Activated T-cell treated with anti-CD3 and anti-CD28 coated beads for 1 hour (primary cell): ENCODE measurements around the gene RNF214.
"Not testable (repeated sequence)": the region's sequence is repeated elsewhere in the genome, so short reads cannot be mapped to it uniquely, and the experiment has no call there.

Source experiments
- DNase-seq: peaks from one replicate; pipeline ENCODE4 v3.0.0-alpha.2; 2020; ENCODE audit warnings: low read depth

Gene RNF214

DNA sequence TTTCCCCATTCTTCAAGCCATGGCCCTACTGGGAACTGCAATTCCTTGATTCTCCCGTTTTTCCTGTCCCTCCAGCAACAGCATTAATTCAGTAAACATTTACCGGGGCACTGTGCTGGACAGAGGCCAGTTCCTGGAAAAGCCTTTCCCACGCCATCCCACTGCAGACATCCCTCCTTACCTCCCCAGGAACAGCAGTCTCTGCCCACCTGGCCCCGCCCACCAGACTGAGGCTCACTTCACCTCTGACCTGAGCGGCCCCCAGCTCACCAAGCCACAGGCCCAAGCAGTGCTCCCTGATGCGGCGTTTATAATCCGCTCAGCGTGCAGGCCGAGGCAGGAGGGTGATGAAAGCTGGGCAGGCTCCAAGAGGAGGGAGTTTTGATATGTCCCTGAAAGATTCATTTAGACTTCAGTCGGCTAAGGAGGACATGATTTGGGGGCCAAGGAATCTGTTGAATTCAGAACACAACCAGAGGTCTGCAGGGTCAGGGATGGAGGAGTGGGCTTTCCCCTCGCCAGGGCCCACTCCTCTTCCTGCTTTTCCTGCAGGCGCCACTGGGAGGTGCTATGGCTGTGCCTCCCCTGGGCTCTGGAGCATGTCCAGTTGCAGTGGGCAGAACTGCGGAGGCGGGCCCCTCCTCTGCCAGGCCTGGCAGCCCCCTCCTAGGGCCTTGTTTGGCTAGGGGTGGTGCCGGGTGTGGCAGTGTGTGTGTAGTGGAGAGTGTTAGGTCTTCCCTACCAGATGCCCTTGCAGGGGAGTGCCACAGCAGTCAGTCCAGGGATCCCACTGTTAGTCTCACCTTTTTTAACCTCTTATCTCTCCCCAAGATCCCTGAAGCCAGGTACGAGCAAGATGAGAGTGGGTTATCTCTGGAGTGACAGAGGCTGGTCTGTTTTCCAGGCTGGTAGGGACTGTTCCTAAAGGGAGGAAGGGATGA lies 34.7 kb upstream of the RNF214 start:
- DNase-seq, result no peak

- DNase-seq, result no peak
Measured at GRCh38 chr11:117198613-117199012, 33.9 kb upstream of the RNF214 start.

DNA sequence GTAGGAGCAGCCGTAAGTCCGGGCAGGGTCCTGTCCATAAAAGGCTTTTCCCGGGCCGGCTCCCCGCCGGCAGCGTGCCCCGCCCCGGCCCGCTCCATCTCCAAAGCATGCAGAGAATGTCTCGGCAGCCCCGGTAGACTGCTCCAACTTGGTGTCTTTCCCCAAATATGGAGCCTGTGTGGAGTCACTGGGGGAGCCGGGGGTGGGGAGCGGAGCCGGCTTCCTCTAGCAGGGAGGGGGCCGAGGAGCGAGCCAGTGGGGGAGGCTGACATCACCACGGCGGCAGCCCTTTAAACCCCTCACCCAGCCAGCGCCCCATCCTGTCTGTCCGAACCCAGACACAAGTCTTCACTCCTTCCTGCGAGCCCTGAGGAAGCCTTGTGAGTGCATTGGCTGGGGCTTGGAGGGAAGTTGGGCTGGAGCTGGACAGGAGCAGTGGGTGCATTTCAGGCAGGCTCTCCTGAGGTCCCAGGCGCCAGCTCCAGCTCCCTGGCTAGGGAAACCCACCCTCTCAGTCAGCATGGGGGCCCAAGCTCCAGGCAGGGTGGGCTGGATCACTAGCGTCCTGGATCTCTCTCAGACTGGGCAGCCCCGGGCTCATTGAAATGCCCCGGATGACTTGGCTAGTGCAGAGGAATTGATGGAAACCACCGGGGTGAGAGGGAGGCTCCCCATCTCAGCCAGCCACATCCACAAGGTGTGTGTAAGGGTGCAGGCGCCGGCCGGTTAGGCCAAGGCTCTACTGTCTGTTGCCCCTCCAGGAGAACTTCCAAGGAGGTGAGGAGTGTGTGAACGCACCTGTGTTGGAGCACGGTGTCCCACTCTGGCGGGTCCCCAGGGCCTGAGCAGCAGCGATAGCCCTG lies 33.2 kb upstream of the RNF214 start, which contains the start of gene TAGLN:
Gene TAGLN (plus strand): TSS at position 318 of the 863 bp plus-strand sequence. CDS start 3,644 bp downstream, outside the sequence.
- no peak for DNase-seq

DNA sequence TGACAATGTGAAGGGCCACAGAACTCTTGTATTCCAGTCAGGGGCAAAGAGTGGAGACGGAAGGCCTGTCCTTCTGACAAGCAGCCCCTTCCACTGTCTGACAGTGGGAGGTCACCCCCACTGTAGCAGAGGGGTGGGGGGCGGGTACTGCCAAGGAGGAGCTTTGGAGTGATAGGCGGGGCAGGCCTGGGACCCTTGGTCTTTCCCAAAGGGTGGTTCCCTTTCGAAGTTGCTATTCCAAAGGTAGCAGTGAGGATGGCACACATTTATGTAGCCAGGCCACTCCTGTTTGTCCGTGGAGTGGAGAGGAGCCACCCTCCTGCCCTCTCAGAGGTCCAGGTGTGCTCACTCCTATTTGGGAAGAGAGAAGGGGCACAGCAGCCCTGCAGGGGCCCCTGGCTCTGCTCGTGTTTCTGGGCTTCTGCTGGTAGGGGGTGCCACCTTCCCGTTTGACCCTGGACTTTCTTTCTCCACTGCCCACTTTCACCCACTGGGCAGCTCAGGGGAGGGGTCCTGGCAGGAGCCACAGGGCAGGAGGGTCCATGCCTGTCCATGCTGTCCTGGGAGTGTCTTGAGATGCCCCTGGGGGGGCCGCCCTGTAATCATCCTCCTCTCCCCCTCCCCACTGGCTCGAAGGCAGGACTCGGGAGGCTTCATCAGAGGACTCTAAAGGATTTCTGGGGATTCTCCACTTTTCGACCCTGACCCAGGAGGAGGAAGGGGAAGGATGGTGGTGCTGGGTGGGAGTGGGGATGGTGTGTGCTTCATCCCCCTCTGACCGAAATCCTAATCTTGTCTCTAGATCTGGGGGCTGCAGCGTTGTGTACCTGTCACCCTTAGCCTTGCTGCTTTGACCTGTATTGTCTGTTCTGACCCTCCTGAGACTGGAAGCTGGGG lies 32.3 kb upstream of the RNF214 start:
- no peak for DNase-seq

DNA sequence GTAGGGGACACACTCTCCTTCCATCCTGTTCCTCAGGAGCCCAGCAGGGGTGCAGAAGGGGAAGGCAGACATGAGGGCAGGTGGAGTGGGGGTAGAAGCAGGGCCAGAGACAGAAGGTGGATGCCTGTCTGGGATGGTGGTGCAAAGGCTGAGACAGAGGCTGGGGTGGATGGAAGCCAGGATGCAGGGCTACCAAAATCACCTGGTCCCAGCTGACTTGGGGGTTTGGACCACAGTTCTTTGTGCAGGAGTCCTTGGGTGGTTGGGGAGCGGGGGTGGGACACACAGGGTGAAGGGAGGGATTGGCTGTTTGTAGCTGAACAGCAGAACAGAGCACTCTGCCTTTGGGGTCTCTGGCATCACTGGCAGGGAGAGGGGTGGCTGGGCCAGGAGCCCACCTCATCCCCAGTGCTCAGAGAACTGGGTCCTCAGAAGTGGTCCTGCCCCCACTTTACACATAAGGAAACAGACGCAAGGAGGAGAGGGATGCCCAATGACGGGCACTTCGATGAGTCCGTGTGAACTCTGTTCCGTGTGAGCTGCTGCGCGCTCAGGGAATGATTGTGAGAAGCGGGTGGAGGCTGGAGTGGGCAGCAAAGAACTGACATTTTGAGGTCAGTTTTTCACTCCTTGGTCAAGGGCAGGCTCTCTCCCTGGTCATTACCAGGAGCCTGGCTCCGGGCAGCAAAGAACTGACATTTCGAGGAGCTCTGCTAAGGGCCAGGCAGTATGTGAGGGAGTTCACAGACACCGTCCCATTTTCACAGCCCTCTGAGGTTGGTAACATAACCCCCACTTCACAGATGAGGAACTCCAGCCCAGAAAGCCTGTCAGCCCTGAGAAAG lies 31.4 kb upstream of the RNF214 start:
- no peak for DNase-seq

GRCh38 chr11:117201658-117202305 lies 30.7 kb upstream of the RNF214 start:
- DNase-seq, result no peak

DNA sequence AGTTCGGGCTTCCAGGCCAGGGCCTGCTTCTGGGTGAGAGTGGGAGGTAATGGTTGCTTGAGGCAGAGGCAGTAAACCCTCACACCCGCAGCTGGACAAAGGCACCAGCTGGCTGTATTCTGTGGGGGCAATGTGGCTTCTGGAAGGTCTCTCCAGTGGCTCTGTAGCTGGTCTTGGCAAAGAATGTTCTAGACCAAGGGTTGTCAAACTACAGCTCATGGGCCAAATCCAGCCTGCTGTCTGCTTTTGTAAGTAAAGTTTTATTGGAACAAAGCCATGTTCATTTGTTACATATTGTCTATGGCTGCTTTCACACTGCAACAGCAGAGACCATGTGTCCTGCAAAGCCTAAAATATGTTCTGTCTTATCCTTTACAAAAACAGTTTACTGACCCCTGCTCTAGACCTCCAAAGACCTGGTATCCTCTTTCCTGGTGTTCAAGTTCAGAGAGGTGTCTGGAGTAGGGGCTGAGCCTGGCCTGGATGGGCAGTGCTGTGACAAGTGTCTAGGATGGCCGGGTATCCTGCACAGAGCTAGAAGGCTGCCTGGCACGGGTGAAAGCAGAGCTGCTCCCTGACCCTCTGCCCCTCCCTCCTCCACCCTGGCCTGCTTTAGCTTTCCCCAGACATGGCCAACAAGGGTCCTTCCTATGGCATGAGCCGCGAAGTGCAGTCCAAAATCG lies 29.9 kb upstream of the RNF214 start:
- DNase-seq, result no peak

- no peak for DNase-seq
Measured at GRCh38 chr11:117203069-117203407, 29.4 kb upstream of the RNF214 start.

GRCh38 chr11:117204283-117205080 lies 28.0 kb upstream of the RNF214 start:
- no peak for DNase-seq

- DNase-seq, result no peak
Measured at GRCh38 chr11:117205211-117205818, 27.2 kb upstream of the RNF214 start.

DNA sequence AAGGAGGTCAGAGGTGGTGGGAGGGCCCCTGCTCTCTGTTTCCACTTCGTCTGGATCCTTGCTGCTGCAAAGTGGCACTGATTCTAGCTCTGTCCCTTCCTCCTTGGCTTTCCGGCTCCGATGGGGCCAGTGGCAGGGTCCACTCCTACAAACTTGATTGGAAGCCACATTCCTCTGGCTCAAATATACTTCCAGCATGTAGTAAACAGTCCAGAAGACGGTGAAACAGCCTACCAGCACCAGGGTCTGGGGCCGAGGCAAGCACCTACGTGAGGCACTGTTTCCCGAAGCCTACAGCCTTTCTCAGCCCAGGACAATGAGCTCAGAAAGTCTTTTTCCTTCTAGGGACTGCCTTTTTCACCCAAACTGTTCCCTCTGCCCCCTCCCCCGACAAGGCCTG lies 26.4 kb upstream of the RNF214 start:
- DNase-seq, result not testable (repeated sequence)

DNA sequence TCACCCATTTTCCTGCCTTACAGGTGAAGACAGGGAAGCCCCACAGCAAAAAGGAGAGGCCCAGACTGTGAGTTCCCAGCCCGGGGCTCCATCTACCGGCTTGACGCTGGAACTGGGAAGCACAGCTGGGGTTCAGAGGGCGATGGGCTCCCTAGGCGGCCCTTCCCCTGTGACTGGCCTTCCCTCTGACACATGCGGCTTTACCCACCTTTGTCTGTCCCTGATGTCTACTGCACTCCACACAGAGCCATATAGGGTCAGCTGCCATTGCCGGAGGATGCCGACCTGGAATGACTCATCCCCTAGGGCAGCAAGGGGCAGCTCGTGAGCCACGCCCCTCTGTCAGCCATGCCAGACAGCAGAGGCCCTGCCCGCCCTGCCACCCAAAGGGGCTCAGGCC lies 25.6 kb upstream of the RNF214 start:
- DNase-seq, result not testable (repeated sequence)

DNA sequence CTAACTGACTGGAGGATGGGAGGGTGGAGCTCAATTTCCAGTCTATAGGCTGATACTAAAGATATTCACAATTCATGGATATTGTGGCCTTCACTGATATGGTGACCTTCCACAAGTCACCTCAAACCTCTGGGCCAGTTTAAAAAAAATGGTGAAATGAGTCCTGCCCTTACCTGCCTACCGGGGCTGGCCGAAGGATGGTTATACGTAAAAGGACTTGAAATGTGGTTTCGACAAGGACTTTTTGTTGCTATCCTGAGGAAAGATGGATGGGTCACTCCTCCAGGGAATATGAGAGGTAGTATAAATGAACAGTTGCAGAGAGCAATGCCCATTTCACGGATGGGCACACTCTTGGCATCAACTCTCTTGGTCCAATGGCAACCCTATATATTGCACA lies 25.0 kb upstream of the RNF214 start:
- not testable (repeated sequence) for DNase-seq

- DNase-seq, result not testable (repeated sequence)
Measured at GRCh38 chr11:117208710-117209109, 23.8 kb upstream of the RNF214 start.

GRCh38 chr11:117209351-117210125 lies 22.9 kb upstream of the RNF214 start:
- not testable (repeated sequence) for DNase-seq

DNA sequence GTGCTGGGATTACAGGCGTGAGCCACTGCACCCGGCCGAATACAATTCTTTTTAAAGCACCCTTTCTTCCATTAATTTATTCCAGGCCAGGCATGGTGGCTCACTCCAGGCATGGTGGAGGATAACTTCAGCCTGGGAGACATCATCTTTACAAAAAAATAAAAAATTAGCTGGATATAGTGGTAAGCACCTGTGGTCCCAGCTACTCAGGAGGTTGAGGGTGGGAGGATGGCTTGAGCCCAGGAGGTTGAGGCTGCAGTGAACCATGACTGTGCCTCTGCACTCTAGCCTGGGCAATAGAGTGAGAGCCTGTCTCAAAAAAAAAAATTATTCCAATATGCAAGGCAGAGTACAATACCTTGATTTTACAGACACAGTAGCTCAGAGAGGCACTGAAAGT lies 21.9 kb upstream of the RNF214 start:
- no peak for DNase-seq

GRCh38 chr11:117212697-117213355 lies 19.6 kb upstream of the RNF214 start:
- no peak for DNase-seq
